K562 (cell line): ENCODE data around the gene CDC6. TPM values are rescaled to one million over a fixed set of nuclear protein-coding genes. Genes with fewer than 3 reads are reported as not detected.

Experiments used
- BDP1 ChIP-seq: IDR thresholded peaks from 3 replicates; pipeline ENCODE4 v1.6.1; 2011; ENCODE audit not compliant: insufficient read length, insufficient read depth
- BHLHE40 ChIP-seq: IDR thresholded peaks from 2 replicates; pipeline ENCODE4 v1.6.1; 2011; ENCODE audit warnings: low read length, improper control_type of control experiment
- CBX2 ChIP-seq: fragments of 200-600 bp; sonication (generic); IDR thresholded peaks from one replicate; pipeline ENCODE4 v1.6.1; 2012; ENCODE audit warnings: mild to moderate bottlenecking, low read length, inconsistent platforms; ENCODE audit not compliant: insufficient read depth, poor library complexity, severe bottlenecking
- GATAD2B ChIP-seq: fragments of 450-650 bp; IDR thresholded peaks from 2 replicates; pipeline ENCODE4 v1.6.1; 2017; ENCODE audit warnings: mild to moderate bottlenecking, borderline replicate concordance
- NBN ChIP-seq: fragments of 450-650 bp; IDR thresholded peaks from 2 replicates; pipeline ENCODE4 v1.6.1; 2016; ENCODE audit warnings: low read depth, mild to moderate bottlenecking
- NR2C1 ChIP-seq, 2 experiments: fragments of 450-650 bp; IDR thresholded peaks; 2 replicates each; pipeline ENCODE4 v1.6.1; 2017; ENCODE audit warnings: mild to moderate bottlenecking in 2 of 2, antibody characterized with exemption in 1 of 2, inconsistent platforms in 1 of 2, missing compliant biosample characterization in 1 of 2, missing genetic modification characterization in 1 of 2
- RBM15 ChIP-seq: fragments of 200-400 bp; formaldehyde crosslinking; IDR thresholded peaks from 2 replicates; pipeline ENCODE4 v1.6.1; 2018; ENCODE audit warnings: mild to moderate bottlenecking, low read length, moderate library complexity; ENCODE audit not compliant: insufficient read depth
- RBM22 ChIP-seq: fragments of 200-400 bp; formaldehyde crosslinking; IDR thresholded peaks from 2 replicates; pipeline ENCODE4 v1.6.1; 2018; ENCODE audit warnings: low read length, low read depth; ENCODE audit not compliant: poor library complexity, severe bottlenecking
- SIN3A ChIP-seq, 2 experiments: fragments of 150-350 bp in 1 of 2; IDR thresholded peaks; 2 replicates each; pipeline ENCODE4 v1.6.1; 2011 to 2016; ENCODE audit warnings: borderline replicate concordance in 2 of 2, low read depth in 2 of 2, low read length in 2 of 2, mild to moderate bottlenecking in 2 of 2, moderate library complexity in 2 of 2; ENCODE audit not compliant: control insufficient read depth in 1 of 2
- SIX5 ChIP-seq, 2 experiments: IDR thresholded peaks; 2 replicates each; pipeline ENCODE4 v1.6.1; 2011; ENCODE audit warnings: low read length in 2 of 2, borderline replicate concordance in 1 of 2, low read depth in 1 of 2, mild to moderate bottlenecking in 1 of 2, moderate library complexity in 1 of 2; ENCODE audit not compliant: insufficient read depth in 1 of 2
- SP1 ChIP-seq: sonication (generic); formaldehyde crosslinking; IDR thresholded peaks from 2 replicates; pipeline ENCODE4 v1.8.1; 2022; ENCODE audit warnings: mild to moderate bottlenecking, missing genetic modification reagents
- SRF ChIP-seq, 2 experiments: fragments of 250-450, 450-650 bp in 1 of 2; sonication (Bioruptor Pico) in 1 of 2; sonication (generic) in 1 of 2; formaldehyde crosslinking; IDR thresholded peaks; 2 replicates each; pipeline versions ENCODE4 v1.5.0 to v1.5.1; 2020 to 2022; ENCODE audit warnings: mild to moderate bottlenecking in 1 of 2, missing genetic modification reagents in 1 of 2
- ZNF140 ChIP-seq: fragments of 250-450 bp; sonication (Bioruptor Pico); IDR thresholded peaks from 2 replicates; pipeline ENCODE4 v1.8.0; 2021; ENCODE audit warnings: moderate library complexity, mild to moderate bottlenecking, inconsistent platforms
- ZNF436 ChIP-seq: fragments of 250-450, 450-650 bp; sonication (Bioruptor Pico); formaldehyde crosslinking; IDR thresholded peaks from 2 replicates; pipeline ENCODE4 v1.7.0; 2020; ENCODE audit warnings: mild to moderate bottlenecking
- ZNF584 ChIP-seq: fragments of 200-800 bp; sonication (Bioruptor generic); IDR thresholded peaks from 2 replicates; pipeline ENCODE4 v1.6.1; 2016; ENCODE audit warnings: low read depth, mild to moderate bottlenecking, missing genetic modification characterization, missing compliant biosample characterization
- polyA plus RNA-seq, 8 experiments: library from polyadenylated mRNA; depleted of rRNA in 4 of 8; stranded (reverse) in 5 of 8; unstranded in 3 of 8; fragments of >200 nt; fragmentation: Nextera tagmentation in 2 of 8; fragmentation: Illumina TruSeq in 1 of 8; extraction: Ambion mirVana in 2 of 8; extraction: Trizol in 1 of 8; gene quantifications; 2 replicates each; pipeline versions ENCODE4 v1.2.1 to v1.2.3, GENCODE V29; 2011 to 2014; ENCODE audit warnings: inconsistent platforms in 1 of 8, missing spikeins in 1 of 8
- total RNA-seq, 7 experiments: library from RNA; depleted of rRNA in 6 of 7; stranded (reverse); fragments of >200 nt in 6 of 7; fragmentation: Illumina TruSeq in 2 of 7; extraction: Trizol in 2 of 7; gene quantifications; 2 replicates each; pipeline versions ENCODE4 v1.2.1 to v1.2.3, GENCODE V29; 2011 to 2021; ENCODE audit warnings: low replicate concordance in 1 of 7
- TF ChIP-seq, protein P1 (sequence below): sonication (generic); formaldehyde crosslinking; IDR thresholded peaks from 2 replicates; pipeline ENCODE4 v1.8.1; 2023; ENCODE audit warnings: mild to moderate bottlenecking, missing genetic modification reagents
- TF ChIP-seq, protein P2 (sequence below): fragments of 250-450 bp; sonication (Bioruptor Pico); IDR thresholded peaks from 2 replicates; pipeline ENCODE4 v1.5.0; 2021; ENCODE audit warnings: mild to moderate bottlenecking, moderate library complexity
- TF ChIP-seq, protein P3 (sequence below): fragments of 250-450 bp; sonication (Bioruptor Pico); IDR thresholded peaks from 2 replicates; pipeline ENCODE4 v1.8.0; 2022; ENCODE audit warnings: moderate library complexity, mild to moderate bottlenecking, inconsistent platforms
- TF ChIP-seq, protein P4 (sequence below): fragments of 450-650 bp; formaldehyde crosslinking; IDR thresholded peaks from 2 replicates; pipeline ENCODE4 v1.4.0; 2020; ENCODE audit warnings: mild to moderate bottlenecking, moderate library complexity

CDC6 gene
- total and polyA plus RNA-seq, 9 of the 15 experiments (the other 6 are each of a cell fraction or from before 2014, with no cell fraction given): 29.6 to 141 (median 106) TPM

DNA sequence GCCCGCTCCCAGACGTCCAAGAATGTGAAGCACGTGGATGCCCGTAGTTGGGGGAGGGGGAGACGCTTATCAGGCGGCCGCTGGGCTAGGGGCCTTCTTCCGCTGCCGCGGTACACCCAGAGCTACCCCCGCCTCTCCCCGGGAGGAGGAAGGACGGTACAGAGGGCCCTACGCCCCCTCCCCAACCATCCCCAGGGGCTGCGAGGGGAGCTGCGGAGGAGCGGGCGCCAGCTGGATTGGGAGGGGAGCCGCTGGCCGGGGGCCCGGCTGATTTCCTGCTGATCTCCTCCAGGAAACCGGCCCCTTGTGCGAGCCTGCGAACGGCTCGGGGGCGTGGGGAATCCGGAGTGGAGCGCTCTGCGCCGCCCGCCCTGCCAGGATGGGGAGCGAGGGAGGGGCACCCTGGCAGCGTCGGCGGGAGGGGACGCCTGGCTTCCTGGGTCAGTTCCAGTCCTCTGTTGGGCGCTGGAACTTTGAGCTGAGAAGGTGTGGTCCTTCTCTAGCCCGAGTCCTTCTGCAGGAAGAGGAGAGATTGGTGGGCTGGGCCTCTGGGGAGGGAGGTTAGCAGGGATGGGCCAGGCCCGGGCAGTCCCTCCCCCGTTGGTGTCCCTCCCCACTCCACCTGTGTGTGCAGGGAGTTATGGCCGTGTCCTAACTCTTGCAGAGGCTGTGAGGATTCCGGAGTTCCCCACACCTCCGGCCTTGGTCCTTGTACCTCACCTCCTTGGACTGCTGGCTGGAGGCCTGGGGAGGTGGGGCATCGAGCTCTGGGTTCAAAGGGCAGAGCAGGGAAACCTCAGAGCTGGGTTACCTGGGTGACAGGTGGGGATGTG, 57.7 kb downstream of the CDC6 start (continued):
- peak; percentile 19 for TF ChIP-seq RBM22
- no peak for TF ChIP-seq BDP1
- TF ChIP-seq, protein P1, sequence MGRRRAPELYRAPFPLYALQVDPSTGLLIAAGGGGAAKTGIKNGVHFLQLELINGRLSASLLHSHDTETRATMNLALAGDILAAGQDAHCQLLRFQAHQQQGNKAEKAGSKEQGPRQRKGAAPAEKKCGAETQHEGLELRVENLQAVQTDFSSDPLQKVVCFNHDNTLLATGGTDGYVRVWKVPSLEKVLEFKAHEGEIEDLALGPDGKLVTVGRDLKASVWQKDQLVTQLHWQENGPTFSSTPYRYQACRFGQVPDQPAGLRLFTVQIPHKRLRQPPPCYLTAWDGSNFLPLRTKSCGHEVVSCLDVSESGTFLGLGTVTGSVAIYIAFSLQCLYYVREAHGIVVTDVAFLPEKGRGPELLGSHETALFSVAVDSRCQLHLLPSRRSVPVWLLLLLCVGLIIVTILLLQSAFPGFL (CRISPR knock-in tag): no peak
- no peak for TF ChIP-seq RBM15
- no peak for TF ChIP-seq SP1 (CRISPR knock-in tag)
- TF ChIP-seq, protein P2, sequence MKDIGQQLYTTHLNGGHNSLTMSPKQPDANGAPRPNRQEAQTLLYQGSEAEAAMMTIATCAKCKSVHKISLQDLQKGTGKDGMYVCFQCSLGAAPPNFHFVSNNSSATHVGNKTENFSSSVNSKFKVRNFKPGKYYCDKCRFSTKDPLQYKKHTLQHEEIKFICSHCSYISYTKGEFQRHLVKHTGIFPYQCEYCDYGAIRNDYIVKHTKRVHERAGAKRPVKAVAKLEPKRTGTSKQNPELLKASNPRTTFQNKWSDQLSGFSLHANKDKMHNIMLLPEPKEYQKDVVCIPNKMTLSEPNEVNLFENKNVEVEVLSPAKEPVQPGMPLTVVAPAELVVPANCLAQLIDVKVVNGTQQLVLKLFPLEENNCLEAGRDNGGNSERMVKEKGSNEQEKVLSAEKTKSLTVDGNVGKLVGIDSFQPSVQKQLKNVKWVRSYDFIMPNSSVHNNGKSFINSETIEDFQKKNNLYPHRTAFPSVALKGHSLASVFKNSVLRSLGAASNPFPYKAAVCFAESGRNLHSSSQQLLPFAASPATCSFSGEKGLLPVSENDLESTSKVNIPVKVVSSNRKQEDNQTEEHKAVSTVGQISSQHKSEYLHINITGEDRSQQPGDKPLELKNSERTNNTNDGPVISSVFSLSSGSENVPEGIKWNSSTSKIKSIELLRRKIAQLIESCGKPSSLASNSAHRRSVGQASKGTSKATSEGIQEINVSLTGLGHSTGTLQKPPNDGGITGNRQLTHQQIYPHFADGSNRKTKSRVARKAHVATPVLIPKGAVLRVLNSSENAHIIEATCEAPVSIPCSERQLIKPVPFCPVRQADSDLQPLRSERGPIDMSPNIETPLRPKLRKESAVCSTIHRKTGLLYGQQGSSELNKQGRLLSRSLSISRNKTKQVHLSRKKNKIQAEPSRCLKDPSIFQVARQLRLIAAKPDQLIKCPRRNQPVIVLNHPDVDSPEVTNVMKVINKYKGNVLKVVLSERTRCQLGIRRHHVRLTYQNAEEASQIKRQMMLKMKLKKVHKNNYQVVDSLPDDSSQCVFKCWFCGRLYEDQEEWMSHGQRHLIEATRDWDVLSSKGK: no peak
- TF ChIP-seq, protein P3, sequence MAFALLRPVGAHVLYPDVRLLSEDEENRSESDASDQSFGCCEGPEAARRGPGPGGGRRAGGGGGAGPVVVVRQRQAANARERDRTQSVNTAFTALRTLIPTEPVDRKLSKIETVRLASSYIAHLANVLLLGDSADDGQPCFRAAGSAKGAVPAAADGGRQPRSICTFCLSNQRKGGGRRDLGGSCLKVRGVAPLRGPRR (CRISPR knock-in tag): no peak
- peak; percentile 70 for TF ChIP-seq BHLHE40
- TF ChIP-seq, protein P4, sequence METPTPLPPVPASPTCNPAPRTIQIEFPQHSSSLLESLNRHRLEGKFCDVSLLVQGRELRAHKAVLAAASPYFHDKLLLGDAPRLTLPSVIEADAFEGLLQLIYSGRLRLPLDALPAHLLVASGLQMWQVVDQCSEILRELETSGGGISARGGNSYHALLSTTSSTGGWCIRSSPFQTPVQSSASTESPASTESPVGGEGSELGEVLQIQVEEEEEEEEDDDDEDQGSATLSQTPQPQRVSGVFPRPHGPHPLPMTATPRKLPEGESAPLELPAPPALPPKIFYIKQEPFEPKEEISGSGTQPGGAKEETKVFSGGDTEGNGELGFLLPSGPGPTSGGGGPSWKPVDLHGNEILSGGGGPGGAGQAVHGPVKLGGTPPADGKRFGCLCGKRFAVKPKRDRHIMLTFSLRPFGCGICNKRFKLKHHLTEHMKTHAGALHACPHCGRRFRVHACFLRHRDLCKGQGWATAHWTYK: no peak
- no peak for TF ChIP-seq CBX2
- TF ChIP-seq ZNF140 (CRISPR knock-in tag): no peak
- TF ChIP-seq SIX5 (IDR thresholded peaks at IDR 0.05; ENCODE audit: borderline replicate concordance in 1 of 2, insufficient read depth in 1 of 2, low read depth in 1 of 2, low read length in 2 of 2): no peak
- peak; percentile 60 for TF ChIP-seq NR2C1 (IDR thresholded peaks at IDR 0.05)
- TF ChIP-seq NR2C1 (tag; IDR thresholded peaks at IDR 0.05): peak; percentile 43; the same call in 1 of the 2 replicates
- TF ChIP-seq NBN: no peak
- TF ChIP-seq ZNF436 (CRISPR knock-in tag): no peak
- TF ChIP-seq ZNF584: no peak
- TF ChIP-seq SRF (CRISPR knock-in tag; IDR thresholded peaks at IDR 0.05): no peak
- TF ChIP-seq SIN3A (IDR thresholded peaks at IDR 0.05; ENCODE audit: borderline replicate concordance in 2 of 2, control insufficient read depth in 1 of 2, low read depth in 2 of 2, low read length in 2 of 2): peak in 1 of 2 experiments; percentile 34; a peak in 1 of 4 replicates
- TF ChIP-seq GATAD2B: 0 out of 2 replicates have a peak, but pooled peaks have one; percentile 4
